GM18951 (cell line): Measurements from ENCODE around the gene RTCB.

ENCODE experiments used
- POLR2A ChIP-seq: IDR thresholded peaks from 4 replicates; pipeline ENCODE4 v1.6.1; 2011; ENCODE audit warnings: mild to moderate bottlenecking; ENCODE audit not compliant: insufficient read length, insufficient read depth; ENCODE audit errors: extremely low read depth
- in situ Hi-C: fragments of 300-500 bp; cut with MboI; formaldehyde crosslinking; loops from one replicate; pipeline ENCODE4 v1.12.0; 2022; ENCODE audit warnings: low sequenced_read_pairs, mixed read lengths, inconsistent platforms; ENCODE audit not compliant: unreplicated experiment

RTCB gene

GRCh38 chr22:32411829-32412592 lies at the start of gene RTCB:
RTCB (minus strand) TSS chr22:32412247; CDS start chr22:32412156, 91 bp downstream.
- in situ Hi-C loops, result no loop called here
- peak; percentile 75 for TF ChIP-seq POLR2A

GRCh38 chr22:32457031-32457430 lies 45.0 kb upstream of the RTCB start:
- in situ Hi-C loops, result no loop called here
- no peak for TF ChIP-seq POLR2A

- in situ Hi-C loops, result no loop called here
- TF ChIP-seq POLR2A, result no peak
Measured at GRCh38 chr22:32448980-32449379, 36.9 kb upstream of the RTCB start.

GRCh38 chr22:32446321-32446720 lies 34.3 kb upstream of the RTCB start:
- no peak for TF ChIP-seq POLR2A
- in situ Hi-C loops, result no loop called here

GRCh38 chr22:32444068-32444467 lies 32.0 kb upstream of the RTCB start:
- no peak for TF ChIP-seq POLR2A
- in situ Hi-C loops, result no loop called here

- TF ChIP-seq POLR2A, result no peak
- in situ Hi-C loops, result no loop called here
Measured at GRCh38 chr22:32430352-32430751, 18.3 kb upstream of the RTCB start.

- TF ChIP-seq POLR2A, result no peak
- in situ Hi-C loops, result no loop called here
Measured at GRCh38 chr22:32426881-32427280, 14.8 kb upstream of the RTCB start.

- TF ChIP-seq POLR2A, result no peak
- in situ Hi-C loops, result no loop called here
Measured at GRCh38 chr22:32423664-32424063, 11.6 kb upstream of the RTCB start.

GRCh38 chr22:32422062-32422461 lies 10.0 kb upstream of the RTCB start:
- no peak for TF ChIP-seq POLR2A
- in situ Hi-C loops, result no loop called here

GRCh38 chr22:32421484-32421883 lies 9.4 kb upstream of the RTCB start:
- in situ Hi-C loops, result no loop called here
- no peak for TF ChIP-seq POLR2A

- TF ChIP-seq POLR2A, result no peak
Measured at GRCh38 chr22:32417906-32418305, 5.9 kb upstream of the RTCB start.

GRCh38 chr22:32416556-32417085 lies 4.6 kb upstream of the RTCB start:
- TF ChIP-seq POLR2A, result no peak
- in situ Hi-C loops, result no loop called here

More at GRCh38 chr22:32417906-32418305, 5.9 kb upstream of the RTCB start:
- in situ Hi-C loops, result no loop called here

- TF ChIP-seq POLR2A, result no peak
- in situ Hi-C loops, result no loop called here
Measured at GRCh38 chr22:32414191-32414590, 2.1 kb upstream of the RTCB start.

- in situ Hi-C loops, result no loop called here
- TF ChIP-seq POLR2A, result no peak
Measured at GRCh38 chr22:32413719-32414118, 1.7 kb upstream of the RTCB start.
